GM19468 (cell line): Measurements from ENCODE around the gene CD69.
"Not testable (repeated sequence)": the region's sequence is repeated elsewhere in the genome, so short reads cannot be mapped to it uniquely, and the experiment has no call there.

Source experiments
- ATAC-seq: cut with Tn5 transposase; IDR thresholded peaks from one replicate; pipeline ENCODE4 v1.9.1; 2021; ENCODE audit warnings: mild to moderate bottlenecking, moderate library complexity, moderate number of reproducible peaks; ENCODE audit not compliant: unreplicated experiment; ENCODE audit errors: extremely low read depth

CD69 gene

DNA sequence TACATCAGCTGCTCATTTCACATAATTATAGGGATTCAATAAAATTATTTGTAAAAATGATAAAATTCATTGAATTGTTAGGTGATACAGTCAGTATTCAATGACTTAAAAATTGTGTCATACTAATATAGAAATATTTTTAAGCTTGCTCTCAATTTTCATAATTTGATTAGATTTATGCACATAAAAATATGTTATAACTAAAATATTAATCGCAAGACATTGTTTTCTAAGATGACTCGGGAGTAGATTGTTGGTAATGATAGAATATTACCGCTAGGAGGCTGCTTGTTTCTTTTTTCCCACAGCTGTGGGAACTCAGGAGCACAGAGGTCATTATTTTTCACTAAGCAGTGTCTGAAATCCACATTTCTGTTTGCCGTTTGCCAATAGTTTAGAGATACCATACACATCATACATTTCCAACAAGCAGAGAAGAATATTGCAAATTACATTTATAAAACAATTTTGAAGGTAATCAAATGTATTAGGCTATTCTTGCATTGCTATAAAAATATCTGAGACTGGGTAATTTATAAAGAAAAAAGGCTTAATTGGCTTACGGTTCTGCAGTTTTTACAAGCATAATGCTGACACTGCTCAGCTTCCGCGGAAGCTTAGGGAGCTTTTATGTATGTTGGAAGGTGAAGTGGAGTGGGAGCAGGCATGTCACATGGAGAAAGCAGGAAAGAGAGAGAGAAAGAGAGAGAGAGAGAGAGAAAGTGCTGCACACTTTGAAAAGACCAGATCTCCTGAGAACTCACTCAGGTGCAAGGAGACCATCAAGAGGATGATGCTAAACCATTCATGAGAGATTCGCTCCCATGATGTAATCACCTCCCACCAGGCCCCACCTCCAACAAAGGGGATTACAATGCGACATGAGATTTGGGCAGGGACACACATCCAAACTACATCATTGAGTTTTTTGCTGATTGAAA is 9.2 kb downstream of the CD69 start:
- no peak for ATAC-seq

DNA sequence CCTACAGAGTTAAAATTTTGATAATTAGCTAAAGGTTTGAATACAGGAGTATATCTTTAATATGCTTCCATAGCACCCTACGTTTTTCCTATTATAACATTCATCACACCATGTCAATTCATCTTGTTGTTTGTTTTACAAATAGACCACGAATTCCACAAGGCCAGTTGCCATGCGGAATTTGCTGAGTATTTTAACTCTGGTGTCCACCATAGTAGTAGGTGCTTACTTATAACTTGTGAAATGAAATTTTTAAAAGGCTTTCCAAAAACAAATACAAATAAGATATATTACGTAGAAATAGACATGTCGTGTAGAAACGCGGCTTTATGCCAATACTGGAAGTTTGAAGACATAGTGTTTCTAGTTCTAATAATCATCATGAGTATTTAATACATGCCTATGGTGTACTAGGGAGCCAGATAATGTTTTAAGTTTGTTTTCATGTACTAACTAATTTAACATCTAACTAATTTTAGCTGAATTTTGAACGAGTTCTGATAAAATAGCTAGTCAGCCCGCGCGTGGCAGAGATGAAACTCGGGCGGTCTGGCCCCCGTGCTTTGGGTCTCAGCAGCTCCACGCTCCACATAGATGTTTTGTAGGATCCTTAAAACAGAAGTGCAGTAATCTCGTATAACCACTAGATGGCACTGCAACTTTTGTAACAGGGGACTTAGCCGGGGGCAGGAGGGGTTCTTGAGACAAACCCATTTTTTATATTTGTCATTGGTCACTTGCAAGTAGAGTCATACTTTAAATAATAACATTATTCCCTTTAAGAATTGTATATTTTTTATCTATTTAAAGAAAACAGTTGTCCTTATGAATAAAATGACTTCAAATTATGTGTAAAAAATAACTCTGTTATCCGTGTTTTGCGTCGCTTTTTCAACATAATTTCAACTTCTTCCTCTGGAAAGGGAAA is 10.2 kb downstream of the CD69 start:
- no peak for ATAC-seq

DNA sequence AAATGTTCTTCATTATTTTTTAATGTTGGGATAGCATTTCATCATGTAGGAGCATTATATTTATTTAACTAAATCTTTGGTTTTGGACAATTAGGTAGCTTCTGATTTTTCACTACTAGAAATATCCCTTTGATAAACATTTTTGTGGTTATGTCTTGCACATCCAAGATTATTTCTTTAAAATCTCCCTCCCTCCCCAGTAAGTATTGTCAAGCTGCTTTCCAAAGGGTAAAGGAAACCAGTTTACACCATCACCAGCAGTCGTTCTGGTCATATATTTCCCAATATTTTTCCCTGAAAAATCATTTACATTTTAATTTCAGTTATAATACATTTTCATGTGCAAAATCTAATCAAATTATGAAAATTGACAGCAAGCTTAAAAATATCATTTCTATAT is 11.1 kb downstream of the CD69 start:
- ATAC-seq, result no peak

DNA sequence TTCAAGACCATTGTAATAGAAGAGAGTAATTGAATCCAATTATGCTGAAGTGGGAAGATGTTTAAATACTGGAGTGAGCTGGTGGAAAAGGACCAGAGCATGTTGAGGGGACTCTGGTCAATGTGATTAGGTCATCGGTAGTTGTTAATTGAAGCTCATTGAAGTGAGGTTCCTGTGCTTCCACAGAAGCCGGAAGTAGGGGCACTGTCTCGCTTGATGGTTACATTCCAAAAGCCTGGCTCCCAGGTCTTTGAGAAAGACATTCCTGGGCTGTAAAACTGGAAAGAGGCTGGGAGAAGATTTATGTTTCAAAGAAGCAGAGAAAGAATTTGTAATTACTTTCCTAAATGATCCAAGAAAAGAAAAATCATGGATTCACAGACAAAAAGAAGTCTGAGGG is 15.5 kb downstream of the CD69 start:
- ATAC-seq, result no peak

DNA sequence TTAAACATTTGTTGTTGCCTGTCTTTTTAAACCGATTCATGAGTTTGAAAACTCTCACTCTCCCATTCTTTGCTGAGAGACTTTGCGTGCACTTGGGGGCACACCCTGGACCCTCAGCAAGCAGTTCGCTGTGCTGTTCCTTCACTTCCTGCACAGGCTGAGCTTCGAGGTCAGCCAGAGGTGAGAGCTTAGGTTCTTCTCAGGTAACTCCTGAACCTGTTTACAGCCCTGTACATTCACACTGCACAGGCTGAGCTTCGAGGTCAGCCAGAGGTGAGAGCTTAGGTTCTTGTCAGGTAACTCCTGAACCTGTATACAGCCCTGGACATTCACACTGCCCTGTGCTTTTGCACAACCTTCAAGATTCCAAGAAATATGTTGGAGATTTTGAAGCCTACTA is 18.0 kb downstream of the CD69 start:
- ATAC-seq, result no peak

DNA sequence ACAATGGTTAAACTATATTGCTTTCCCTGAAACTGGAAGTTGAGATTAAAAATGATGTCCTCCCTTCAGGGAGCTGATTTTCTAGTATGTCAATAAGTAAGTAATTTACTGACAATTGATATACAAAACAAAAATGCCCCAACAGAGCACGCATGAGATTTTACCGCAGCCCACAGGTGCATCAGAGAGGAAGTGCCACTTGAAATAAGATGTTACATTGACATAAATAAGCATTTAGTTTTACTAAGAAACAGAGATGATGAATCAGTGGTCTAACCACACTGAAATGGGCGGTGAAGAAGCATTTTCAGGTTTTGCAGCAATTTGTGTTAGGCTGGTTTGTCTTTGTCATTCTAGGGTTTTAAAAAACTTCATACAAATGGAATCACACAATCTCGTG is 19.0 kb downstream of the CD69 start:
- peak; percentile 32 for ATAC-seq

DNA sequence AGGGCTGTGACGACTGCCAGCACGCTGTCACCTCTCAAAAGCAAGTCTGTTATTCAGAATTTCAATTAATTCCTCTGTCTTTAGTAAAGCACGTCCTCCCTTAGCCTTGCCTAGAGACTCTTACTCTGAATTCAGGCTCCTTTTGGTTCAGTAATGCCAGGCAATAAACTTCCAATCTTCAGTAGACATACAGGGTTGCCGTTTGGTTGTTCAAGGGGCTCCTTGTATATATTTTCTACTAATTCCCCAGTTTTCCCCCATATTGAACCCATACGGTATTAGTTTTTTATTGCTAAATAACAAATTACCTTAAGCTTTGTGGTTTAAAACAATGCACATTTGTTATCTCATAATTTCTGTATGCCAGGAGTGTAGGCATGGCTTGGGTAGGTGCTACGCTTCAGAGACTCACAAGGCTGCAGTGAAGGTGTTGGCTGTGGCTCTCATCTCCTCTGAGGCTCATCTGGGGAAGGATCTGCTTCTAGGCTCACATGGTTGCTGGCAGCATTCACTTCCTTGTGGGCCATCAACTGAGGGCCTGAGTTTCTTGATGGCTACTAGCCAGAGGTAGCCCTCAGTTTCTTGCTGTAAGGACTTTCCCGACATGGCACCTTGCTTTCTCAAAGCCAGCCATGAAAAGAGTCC is 20.5 kb downstream of the CD69 start:
- ATAC-seq, result no peak

DNA sequence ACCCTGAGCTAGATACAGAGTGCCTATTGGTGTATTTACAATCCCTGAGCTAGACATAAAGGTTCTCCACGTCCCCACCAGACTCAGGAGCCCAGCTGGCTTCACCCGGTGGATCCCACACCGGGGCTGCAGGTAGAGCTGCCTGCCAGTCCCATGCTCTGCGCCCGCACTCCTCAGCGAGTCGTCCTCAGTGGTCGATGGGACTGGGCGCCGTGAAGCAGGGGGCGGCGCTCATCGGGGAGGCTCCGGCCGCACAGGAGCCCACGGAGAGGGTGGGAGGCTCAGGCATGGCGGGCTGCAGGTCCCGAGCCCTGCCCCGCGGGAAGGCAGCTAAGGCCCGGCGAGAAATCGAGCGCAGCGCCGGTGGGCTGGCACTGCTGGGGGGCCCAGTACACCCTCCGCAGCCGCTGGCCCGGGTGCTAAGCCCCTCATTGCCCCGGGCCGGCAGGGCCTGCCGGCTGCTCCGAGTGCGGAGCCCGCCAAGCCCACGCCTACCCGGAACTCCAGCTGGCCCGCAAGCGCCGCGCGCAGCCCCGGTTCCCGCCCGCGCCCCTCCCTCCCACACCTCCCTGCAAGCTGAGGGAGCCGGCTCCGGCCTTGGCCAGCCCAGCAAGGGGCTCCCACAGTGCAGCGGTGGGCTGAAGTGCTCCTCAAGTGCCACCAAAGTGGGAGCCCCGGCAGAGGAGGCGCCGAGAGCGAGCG is 21.1 kb downstream of the CD69 start:
- not testable (repeated sequence) for ATAC-seq

DNA sequence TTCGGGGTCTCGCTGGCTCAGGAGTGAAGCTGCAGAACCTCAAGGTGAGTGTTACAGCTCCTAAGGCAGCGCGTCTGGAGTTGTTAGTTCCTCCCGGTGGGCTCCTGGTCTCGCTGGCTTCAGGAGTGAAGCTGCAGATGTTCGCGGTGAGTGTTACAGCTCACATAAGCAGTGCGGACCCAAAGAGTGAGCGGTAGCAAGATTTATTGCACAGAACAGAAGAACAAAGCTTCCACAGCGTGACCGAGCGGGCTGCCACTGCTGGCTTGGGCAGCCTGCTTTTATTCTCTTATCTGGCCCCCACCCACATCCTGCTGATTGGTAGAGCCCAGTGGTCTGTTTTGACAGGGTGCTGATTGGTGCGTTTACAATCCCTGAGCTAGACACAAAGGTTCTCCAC is 21.8 kb downstream of the CD69 start:
- ATAC-seq, result not testable (repeated sequence)

DNA sequence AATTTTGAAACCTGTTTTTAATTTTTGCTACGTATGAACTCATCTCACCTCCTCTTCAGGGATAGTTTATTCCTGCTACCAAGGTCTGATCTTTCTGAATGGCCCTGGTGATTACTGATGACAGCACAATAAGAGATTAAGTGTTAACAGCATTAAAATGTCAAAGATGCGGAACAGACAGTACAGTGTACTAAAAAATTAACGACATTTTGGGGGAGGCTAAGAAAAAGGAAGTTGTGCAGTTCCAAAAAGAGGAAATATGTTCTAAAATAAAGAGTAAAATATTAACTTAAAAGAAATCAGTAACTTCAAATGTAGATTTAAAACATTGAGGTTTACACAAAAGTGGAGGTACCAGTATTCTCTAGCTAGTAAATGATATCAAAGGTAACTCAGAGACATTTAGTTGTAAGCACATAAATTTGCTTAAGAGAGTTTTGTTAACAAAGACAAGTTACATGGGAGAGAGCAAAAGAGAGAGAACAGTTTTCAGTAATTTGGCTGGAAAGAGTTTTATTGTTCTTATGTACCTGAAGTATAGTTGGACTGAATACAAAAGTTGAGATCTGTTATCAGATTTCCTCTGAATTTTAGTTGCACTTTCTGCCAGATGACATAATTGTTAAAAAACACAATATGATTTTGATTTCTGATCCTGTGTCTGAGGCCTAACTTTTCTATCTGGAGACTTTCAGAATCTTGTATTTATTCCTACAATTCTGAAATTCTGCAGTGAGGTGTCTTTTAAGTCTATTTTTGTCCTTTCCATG is 23.6 kb downstream of the CD69 start:
- ATAC-seq, result no peak

DNA sequence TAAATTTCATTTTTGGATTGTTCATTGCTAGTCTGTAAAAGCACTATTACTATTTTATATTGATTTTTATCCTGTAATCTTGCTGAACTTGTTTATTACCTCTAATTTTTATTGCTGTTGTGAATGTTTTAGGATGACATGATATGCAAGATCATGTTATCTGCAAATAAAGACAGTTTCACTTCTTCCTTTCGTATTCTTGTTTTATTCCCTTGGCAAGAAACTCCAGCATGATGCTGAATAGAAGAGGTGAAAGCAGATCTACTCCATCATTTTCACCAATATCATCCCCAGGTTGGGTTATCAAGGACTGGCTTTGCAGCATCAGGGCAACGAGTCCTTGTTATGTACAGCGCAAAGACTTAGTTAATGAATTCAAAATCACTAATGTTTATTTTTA is 25.1 kb downstream of the CD69 start:
- ATAC-seq, result no peak

DNA sequence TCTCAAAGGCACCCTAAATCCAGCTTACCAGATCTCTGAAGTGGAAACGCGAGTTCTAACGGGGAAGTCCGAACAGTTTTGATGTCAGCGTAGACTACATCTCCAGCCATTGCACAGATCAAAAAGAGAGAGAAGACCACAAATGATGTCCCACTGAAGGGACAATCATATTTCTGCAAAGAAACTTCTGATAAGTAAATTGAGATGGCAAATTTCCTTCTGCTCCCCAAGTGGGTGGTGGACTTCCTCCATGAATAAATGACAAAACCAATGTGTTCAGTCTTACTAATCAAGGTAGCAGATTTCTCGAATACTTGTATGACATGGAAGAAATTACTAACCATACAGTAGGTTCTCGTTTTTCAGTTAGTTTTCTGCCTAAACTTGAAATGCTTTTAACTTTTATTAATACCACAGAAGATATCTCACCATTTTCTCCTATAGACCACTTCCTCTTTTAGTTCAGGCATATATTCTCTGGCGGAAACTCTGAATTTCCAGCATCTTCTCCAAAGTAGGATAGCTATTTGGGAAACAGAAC is 27.7 kb downstream of the CD69 start, which contains the start of gene CLECL1:
TSS of gene CLECL1 (minus strand) at position 177 of the 541 bp plus-strand sequence.
- ATAC-seq, result no peak

DNA sequence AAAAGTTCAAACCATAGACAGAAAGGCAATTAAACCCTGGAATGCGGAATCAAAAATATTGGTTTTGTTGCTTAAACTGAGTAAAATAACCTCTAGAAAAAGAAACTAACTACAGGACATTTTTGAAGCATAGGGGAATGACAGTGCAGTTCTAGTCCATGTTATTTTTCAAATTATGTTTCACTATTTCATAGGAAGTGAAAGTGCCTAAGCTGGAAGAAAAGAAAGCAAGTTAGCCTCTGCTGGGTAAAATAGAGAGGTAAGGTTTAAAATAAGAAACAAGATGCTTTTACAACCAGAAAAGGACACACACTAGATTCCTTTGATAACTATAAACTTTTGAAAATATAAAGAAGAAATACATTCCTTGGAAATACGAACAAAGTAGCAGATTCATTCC is 28.9 kb downstream of the CD69 start:
- peak; percentile 26 for ATAC-seq

DNA sequence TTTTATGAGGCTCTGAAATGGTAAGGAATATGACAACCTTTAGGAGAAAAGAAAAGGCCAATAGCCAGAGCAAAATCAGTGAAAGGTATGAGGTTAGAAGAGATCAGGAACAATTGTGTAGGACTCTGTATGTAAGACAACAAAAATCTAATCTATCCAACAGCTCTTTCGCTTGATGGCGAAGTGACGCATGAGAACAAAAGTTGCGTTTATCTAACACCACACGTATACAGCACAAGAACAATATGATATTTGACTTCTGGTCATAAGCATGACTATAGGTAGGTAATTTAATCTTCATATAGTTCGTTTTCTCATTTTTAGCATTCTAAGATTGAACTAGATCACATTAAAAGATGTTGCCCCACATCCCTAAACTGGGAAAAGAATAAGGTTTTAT is 29.3 kb downstream of the CD69 start:
- ATAC-seq, result no peak

DNA sequence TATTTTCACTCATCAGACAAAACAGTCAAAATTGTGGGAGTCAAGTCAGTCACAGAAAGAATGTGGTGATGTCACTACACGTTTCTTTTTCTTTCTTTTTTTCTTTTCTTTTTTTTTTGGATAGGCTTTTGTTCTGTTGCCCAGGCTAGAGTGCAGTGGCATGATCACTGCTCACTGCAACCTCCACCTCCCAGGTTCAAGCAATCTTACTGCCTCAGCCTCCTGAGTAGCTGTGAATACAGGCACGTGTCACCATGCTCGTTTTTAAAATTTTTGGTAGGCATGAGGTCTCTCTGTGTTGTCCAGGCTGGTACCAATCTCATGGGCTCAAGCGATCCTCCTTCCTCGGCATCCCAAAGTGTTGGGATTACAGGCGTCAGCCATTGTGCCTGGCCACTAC is 30.1 kb downstream of the CD69 start:
- no peak for ATAC-seq

DNA sequence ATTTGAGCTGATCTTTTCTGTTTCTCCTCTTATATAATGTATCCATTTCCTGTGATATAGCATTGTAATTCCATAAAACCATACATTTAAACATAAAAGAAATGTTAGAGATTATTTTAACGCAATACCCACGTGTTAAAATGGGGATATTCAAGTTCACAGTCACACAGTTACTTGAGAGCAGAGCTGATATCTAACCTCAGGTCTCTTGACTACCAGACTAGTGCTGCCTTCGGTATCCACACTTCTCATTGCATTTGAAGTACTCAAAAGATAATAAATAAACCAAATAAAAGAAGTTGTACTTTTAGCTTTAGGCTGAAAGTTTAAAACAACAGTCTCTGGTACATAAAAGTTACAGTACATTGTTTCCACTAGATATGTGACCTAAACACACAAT is 30.7 kb downstream of the CD69 start:
- no peak for ATAC-seq

DNA sequence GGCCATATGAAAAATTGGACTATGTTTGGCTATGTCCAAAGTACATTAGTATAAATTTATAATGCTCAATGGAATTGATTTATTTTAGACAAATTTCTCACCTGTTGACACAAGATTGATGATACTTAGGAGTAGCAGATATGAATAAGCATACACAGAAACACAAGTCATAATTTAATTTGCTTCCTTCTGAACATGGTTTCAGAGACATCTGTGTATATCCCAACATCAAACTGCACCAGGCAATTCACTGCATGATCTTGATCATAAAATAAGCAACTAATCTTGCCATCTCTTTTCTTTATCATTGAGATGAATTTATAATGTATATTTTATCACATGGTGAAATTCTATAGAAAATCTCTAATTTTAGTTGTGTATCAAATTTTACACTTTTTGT is 31.6 kb downstream of the CD69 start:
- ATAC-seq, result no peak

DNA sequence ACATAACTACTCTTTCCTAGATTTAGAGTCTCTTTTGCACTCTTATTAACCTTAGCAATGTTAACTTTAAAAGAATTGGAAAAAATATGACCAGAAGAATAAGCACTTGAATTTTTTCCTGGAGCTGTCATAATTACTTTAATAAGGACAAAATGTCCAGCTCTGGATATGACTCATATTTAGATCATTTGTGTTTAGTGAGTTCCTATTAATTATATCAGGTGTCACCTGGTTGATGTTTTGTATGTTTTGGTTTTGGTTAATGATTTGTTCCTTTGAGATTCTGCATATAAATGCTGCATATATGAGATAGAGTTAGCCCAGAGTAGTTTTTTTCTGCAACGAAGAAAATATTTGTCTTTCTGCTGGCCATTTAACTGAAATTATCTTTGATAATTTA is 32.9 kb downstream of the CD69 start:
- no peak for ATAC-seq
